WTC11 (cell line): ENCODE measurements around the gene CRB1. TPM values are rescaled to one million over a fixed set of nuclear protein-coding genes. Genes with fewer than 3 reads are reported as not detected.

Experiments
- ATAC-seq: fragments of 200-7000 bp; cut with Tn5 transposase; 2 replicates; pipeline ENCODE4 v1.10.0; 2021; ENCODE audit warnings: mild to moderate bottlenecking, moderate library complexity
- CTCF ChIA-PET: fragments of 300-600 bp; sonication (Branson Sonifier 250); formaldehyde crosslinking; loops from one replicate; lab custom pipeline; 2021; ENCODE audit warnings: antibody characterized with exemption; lab: Charles Lee
- POLR2A ChIA-PET: fragments of 350-600 bp; sonication (Branson Sonifier 250); formaldehyde crosslinking; loops from one replicate; lab custom pipeline; 2021; ENCODE audit warnings: antibody characterized with exemption; lab: Charles Lee
- DNase-seq: peaks from one replicate; pipeline ENCODE4 v3.0.0; 2021; ENCODE audit warnings: low spot score
- H3K27ac Mint-ChIP-seq: 2 replicates; pipeline ENCODE4 v1.8.0; 2021; ENCODE audit warnings: mixed read lengths
- H3K27me3 Mint-ChIP-seq: 2 replicates; pipeline ENCODE4 v1.8.0; 2021; ENCODE audit warnings: low read depth, mild to moderate bottlenecking, moderate library complexity, mixed read lengths
- H3K36me3 Mint-ChIP-seq: 2 replicates; pipeline ENCODE4 v1.8.0; 2021; ENCODE audit warnings: mixed read lengths
- H3K4me1 Mint-ChIP-seq: 2 replicates; pipeline ENCODE4 v1.8.0; 2022; ENCODE audit warnings: mixed read lengths
- H3K4me3 Mint-ChIP-seq: 2 replicates; pipeline ENCODE4 v1.8.0; 2021; ENCODE audit warnings: mild to moderate bottlenecking, moderate library complexity, mixed read lengths
- H3K9me3 Mint-ChIP-seq: 2 replicates; pipeline ENCODE4 v1.8.0; 2021; ENCODE audit warnings: mixed read lengths
- ATF1 ChIP-seq: sonication (generic); formaldehyde crosslinking; IDR thresholded peaks from 2 replicates; pipeline ENCODE4 v1.8.1; 2023; ENCODE audit warnings: mild to moderate bottlenecking, moderate library complexity, missing genetic modification reagents
- ETV6 ChIP-seq: sonication (generic); formaldehyde crosslinking; IDR thresholded peaks from 2 replicates; pipeline ENCODE4 v1.8.1; 2022; ENCODE audit warnings: mild to moderate bottlenecking, missing genetic modification reagents
- FOXK1 ChIP-seq: sonication (generic); formaldehyde crosslinking; IDR thresholded peaks from 2 replicates; pipeline ENCODE4 v1.8.0; 2022; ENCODE audit warnings: mild to moderate bottlenecking, moderate library complexity, missing genetic modification reagents
- FOXP1 ChIP-seq: sonication (generic); formaldehyde crosslinking; IDR thresholded peaks from 2 replicates; pipeline ENCODE4 v1.8.0; 2022; ENCODE audit warnings: missing genetic modification reagents, mild to moderate bottlenecking, moderate library complexity, borderline replicate concordance
- GRHL2 ChIP-seq: fragments of 250-450 bp; sonication (Bioruptor Pico); IDR thresholded peaks from 2 replicates; pipeline ENCODE4 v1.8.0; 2022; ENCODE audit warnings: mild to moderate bottlenecking, moderate library complexity; ENCODE audit not compliant: insufficient replicate concordance, severe bottlenecking
- GTF2I ChIP-seq: fragments of 250-450 bp; sonication (Bioruptor Pico); conservative IDR thresholded peaks from 2 replicates; pipeline ENCODE4 v1.4.0; 2021; ENCODE audit warnings: mild to moderate bottlenecking
- JAZF1 ChIP-seq: fragments of 250-450 bp; sonication (Bioruptor Pico); IDR thresholded peaks from 2 replicates; pipeline ENCODE4 v1.9.0; 2021; ENCODE audit warnings: moderate library complexity, mild to moderate bottlenecking, inconsistent platforms
- NFE2L1 ChIP-seq: sonication (generic); formaldehyde crosslinking; IDR thresholded peaks from 2 replicates; pipeline ENCODE4 v1.8.1; 2023; ENCODE audit warnings: missing genetic modification reagents
- PRDM15 ChIP-seq: sonication (generic); formaldehyde crosslinking; IDR thresholded peaks from 2 replicates; pipeline ENCODE4 v1.8.0; 2022; ENCODE audit warnings: missing genetic modification reagents
- PRRX2 ChIP-seq: fragments of 250-450 bp; sonication (Bioruptor Pico); IDR thresholded peaks from 2 replicates; pipeline ENCODE4 v1.8.0; 2021; ENCODE audit warnings: mild to moderate bottlenecking
- TEAD4 ChIP-seq: sonication (generic); formaldehyde crosslinking; IDR thresholded peaks from 2 replicates; pipeline ENCODE4 v1.8.0; 2022; ENCODE audit warnings: mild to moderate bottlenecking, missing genetic modification reagents
- TP53 ChIP-seq: sonication (generic); formaldehyde crosslinking; IDR thresholded peaks from 2 replicates; pipeline ENCODE4 v1.8.1; 2023; ENCODE audit warnings: mild to moderate bottlenecking, missing genetic modification reagents
- USF2 ChIP-seq: sonication (generic); formaldehyde crosslinking; IDR thresholded peaks from 2 replicates; pipeline ENCODE4 v1.8.1; 2023; ENCODE audit warnings: mild to moderate bottlenecking, missing genetic modification reagents, moderate library complexity
- ZNF671 ChIP-seq: fragments of 250-450 bp; sonication (Bioruptor Pico); IDR thresholded peaks from 2 replicates; pipeline ENCODE4 v1.8.0; 2021; ENCODE audit warnings: mild to moderate bottlenecking
- total RNA-seq: library from RNA; stranded (reverse); gene quantifications from 3 replicates; pipeline ENCODE4 v1.2.3, GENCODE V29; 2021
- TF ChIP-seq, protein P1 (sequence below): sonication (generic); formaldehyde crosslinking; IDR thresholded peaks from 2 replicates; pipeline ENCODE4 v1.8.1; 2023; ENCODE audit warnings: mild to moderate bottlenecking, moderate library complexity, missing genetic modification reagents
- TF ChIP-seq, protein P2 (sequence below): sonication (generic); formaldehyde crosslinking; IDR thresholded peaks from 2 replicates; pipeline ENCODE4 v1.8.0; 2023; ENCODE audit warnings: missing genetic modification reagents
- TF ChIP-seq, protein P3 (sequence below): sonication (generic); formaldehyde crosslinking; IDR thresholded peaks from 2 replicates; pipeline ENCODE4 v1.8.1; 2022; ENCODE audit warnings: missing genetic modification reagents, borderline replicate concordance

Gene CRB1
- total RNA-seq, 1 experiment from 2014 or later = 0.11 TPM

- TF ChIP-seq TP53 (CRISPR knock-in tag) (no peak), PRRX2 (CRISPR knock-in tag) (no peak), GTF2I (CRISPR knock-in tag) (no peak)
Measured at GRCh38 chr1:197284325-197284724, 16.3 kb downstream of the CRB1 start (continued).

GRCh38 chr1:197284966-197285365, 16.9 kb downstream of the CRB1 start:
- ATAC-seq (no peak), DNase-seq (no peak)
- no peak overlapping the region for H3K27ac Mint-ChIP-seq
- H3K27me3 Mint-ChIP-seq = no peaks in the 10 kb centered on the region
- TF ChIP-seq ATF1 = no peak
- peaks cover 5% of the 10 kb centered on the region for H3K4me1 Mint-ChIP-seq
- CTCF ChIA-PET = interaction anchor here (0.9 kb wide), 1 partner anchor 105 kb away, joined by 4 read pairs; no protein-coding TSS in a partner anchor
- no peaks in the 10 kb centered on the region for H3K36me3 Mint-ChIP-seq
- no peaks in the 10 kb centered on the region for H3K9me3 Mint-ChIP-seq
- POLR2A ChIA-PET = no interaction called here
- H3K4me3 Mint-ChIP-seq = no peak overlapping the region

DNA sequence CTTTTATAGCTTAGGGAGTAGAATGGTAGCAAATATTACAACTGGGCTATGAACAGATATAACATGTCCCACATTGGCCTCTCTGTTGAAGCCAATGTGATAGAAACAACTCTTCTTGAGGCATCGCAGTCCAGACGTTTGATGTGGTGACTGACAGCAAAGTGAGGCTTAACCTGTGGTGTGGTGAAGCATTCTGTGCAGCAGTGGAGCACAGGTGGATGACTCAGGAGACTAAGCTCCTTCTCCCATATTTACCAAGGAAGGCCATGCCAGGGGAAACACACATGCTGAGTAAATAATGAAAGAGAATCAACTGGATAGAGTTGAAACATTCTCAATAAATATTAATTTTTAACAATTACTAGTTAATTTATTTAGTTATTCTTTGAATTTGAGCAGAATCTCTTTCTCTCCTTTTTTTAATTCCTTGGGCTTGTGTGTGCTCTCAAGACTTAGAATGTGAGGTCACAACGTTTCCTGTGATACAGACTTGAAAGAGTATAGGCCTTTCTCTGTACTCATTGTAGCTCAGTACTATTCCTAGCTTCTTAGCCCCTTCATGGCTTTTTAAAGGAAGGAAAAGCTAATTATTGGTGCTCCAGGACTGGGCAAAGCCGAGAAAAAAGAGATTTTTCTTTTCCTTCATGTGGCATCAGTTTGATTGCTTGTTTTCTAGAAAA, 17.6 kb downstream of the CRB1 start:
- Mint-ChIP-seq H3K27ac (no peak overlapping the region), H3K36me3 (no peaks in the 10 kb centered on the region), H3K4me3 (no peak overlapping the region), H3K27me3 (no peaks in the 10 kb centered on the region), H3K4me1 (peaks cover 11% of the 10 kb centered on the region), H3K9me3 (no peaks in the 10 kb centered on the region)
- TF ChIP-seq ZNF671 (CRISPR knock-in tag) (no peak), USF2 (CRISPR knock-in tag) (no peak), PRDM15 (CRISPR knock-in tag) (no peak), FOXP1 (no peak), JAZF1 (CRISPR knock-in tag) (no peak), NFE2L1 (no peak), TEAD4 (no peak), TP53 (CRISPR knock-in tag) (no peak), ETV6 (no peak), GRHL2 (CRISPR knock-in tag) (no peak), FOXK1 (CRISPR knock-in tag) (no peak)
- TF ChIP-seq, protein P1, sequence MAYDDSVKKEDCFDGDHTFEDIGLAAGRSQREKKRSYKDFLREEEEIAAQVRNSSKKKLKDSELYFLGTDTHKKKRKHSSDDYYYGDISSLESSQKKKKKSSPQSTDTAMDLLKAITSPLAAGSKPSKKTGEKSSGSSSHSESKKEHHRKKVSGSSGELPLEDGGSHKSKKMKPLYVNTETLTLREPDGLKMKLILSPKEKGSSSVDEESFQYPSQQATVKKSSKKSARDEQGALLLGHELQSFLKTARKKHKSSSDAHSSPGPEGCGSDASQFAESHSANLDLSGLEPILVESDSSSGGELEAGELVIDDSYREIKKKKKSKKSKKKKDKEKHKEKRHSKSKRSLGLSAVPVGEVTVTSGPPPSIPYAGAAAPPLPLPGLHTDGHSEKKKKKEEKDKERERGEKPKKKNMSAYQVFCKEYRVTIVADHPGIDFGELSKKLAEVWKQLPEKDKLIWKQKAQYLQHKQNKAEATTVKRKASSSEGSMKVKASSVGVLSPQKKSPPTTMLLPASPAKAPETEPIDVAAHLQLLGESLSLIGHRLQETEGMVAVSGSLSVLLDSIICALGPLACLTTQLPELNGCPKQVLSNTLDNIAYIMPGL (CRISPR knock-in tag) = no peak
- TF ChIP-seq, protein P2, sequence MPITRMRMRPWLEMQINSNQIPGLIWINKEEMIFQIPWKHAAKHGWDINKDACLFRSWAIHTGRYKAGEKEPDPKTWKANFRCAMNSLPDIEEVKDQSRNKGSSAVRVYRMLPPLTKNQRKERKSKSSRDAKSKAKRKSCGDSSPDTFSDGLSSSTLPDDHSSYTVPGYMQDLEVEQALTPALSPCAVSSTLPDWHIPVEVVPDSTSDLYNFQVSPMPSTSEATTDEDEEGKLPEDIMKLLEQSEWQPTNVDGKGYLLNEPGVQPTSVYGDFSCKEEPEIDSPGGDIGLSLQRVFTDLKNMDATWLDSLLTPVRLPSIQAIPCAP (CRISPR knock-in tag) = no peak
- TF ChIP-seq, protein P3, sequence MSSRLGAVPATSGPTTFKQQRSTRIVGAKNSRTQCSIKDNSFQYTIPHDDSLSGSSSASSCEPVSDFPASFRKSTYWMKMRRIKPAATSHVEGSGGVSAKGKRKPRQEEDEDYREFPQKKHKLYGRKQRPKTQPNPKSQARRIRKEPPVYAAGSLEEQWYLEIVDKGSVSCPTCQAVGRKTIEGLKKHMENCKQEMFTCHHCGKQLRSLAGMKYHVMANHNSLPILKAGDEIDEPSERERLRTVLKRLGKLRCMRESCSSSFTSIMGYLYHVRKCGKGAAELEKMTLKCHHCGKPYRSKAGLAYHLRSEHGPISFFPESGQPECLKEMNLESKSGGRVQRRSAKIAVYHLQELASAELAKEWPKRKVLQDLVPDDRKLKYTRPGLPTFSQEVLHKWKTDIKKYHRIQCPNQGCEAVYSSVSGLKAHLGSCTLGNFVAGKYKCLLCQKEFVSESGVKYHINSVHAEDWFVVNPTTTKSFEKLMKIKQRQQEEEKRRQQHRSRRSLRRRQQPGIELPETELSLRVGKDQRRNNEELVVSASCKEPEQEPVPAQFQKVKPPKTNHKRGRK (CRISPR knock-in tag) = no peak
- DNase-seq = no peak
- ChIA-PET POLR2A (no interaction called here), CTCF (no interaction called here)
- no peak for ATAC-seq
